Measurements from ENCODE around the gene CHRNA1. TPM values are rescaled to one million over a fixed set of nuclear protein-coding genes. Genes with fewer than 3 reads are reported as not detected.
A peak's percentile ranks its signal among the peaks of the same experiment; 100 is the strongest.

The CHRNA1 gene
- total RNA-seq, 1 experiment from 2014 or later, result not detected

GRCh38 chr2:174702541-174702940 is 61.7 kb downstream of the CHRNA1 start:
- ChIA-PET POLR2A (no interaction called here), RAD21 (ENCODE audit: low non-redundant PET in 1 of 2, low total read pairs in 2 of 2, uncharacterized antibody in 2 of 2, unreplicated experiment in 2 of 2) (no interaction called here), CTCF (interaction anchor here (0.8 kb wide), 1 partner anchor 46 kb away, joined by 3 read pairs; no protein-coding TSS in a partner anchor)
- no peak overlapping the region for H3K9ac ChIP-seq (ENCODE audit: low read length)
- DNase-seq (ENCODE audit: low read depth, low spot score) (no peak), ATAC-seq (no peak)
- H3K27ac ChIP-seq (ENCODE audit: low read depth, low read length), result no peak overlapping the region
- no peak for TF ChIP-seq JUND (IDR thresholded peaks at IDR 0.05)
- no peak for TF ChIP-seq TCF7L2 (IDR thresholded peaks at IDR 0.05; ENCODE audit: borderline replicate concordance, extremely low read depth, insufficient read depth, insufficient read length)
- TF ChIP-seq MAX (IDR thresholded peaks at IDR 0.05), result no peak
- TF ChIP-seq SIN3A (IDR thresholded peaks at IDR 0.05; ENCODE audit: low read depth), result no peak
- no peak overlapping the region for H3K4me3 ChIP-seq (replicated peaks in 1 of 2; ENCODE audit: low read depth in 1 of 2, low read length in 2 of 2)
- 0 out of 2 replicates have a peak, but pooled peaks cover 3% of the 10 kb centered on the region for H3K27me3 ChIP-seq (ENCODE audit: insufficient read depth, low read length)
- no peaks in the 10 kb centered on the region for H3K79me2 ChIP-seq (ENCODE audit: insufficient read depth, low read length)
- no peaks in the 10 kb centered on the region for H4K20me1 ChIP-seq (ENCODE audit: insufficient read depth)
- H3K4me1 ChIP-seq (ENCODE audit: control insufficient read depth in 1 of 2, insufficient read depth in 2 of 2, low read length in 2 of 2), result no peaks in the 10 kb centered on the region
- intact Hi-C loops (cut with micrococcal nuclease), result no loop called here
- H3K9me3 ChIP-seq (ENCODE audit: control insufficient read depth in 1 of 2, insufficient read depth in 1 of 2, low read depth in 1 of 2, low read length in 2 of 2), result no peaks in the 10 kb centered on the region
- H2AFZ ChIP-seq (ENCODE audit: low read depth, low read length, poor library complexity, severe bottlenecking), result no peak overlapping the region
- H3K36me3 ChIP-seq (ENCODE audit: control insufficient read depth in 1 of 2, insufficient read depth in 2 of 2, low read length in 2 of 2), result no peaks in the 10 kb centered on the region
- no peak overlapping the region for H3K4me2 ChIP-seq (ENCODE audit: low read length)
- no peaks in the 10 kb centered on the region for H3K9me2 ChIP-seq (ENCODE audit: insufficient read depth)
- BruUV-seq (replicated peaks), result no TSS peak

- Histone ChIP-seq H3K79me2 (ENCODE audit: insufficient read depth, low read length) (no peaks in the 10 kb centered on the region), H3K9me2 (ENCODE audit: insufficient read depth) (no peaks in the 10 kb centered on the region), H3K27me3 (ENCODE audit: insufficient read depth, low read length) (peaks cover 3% of the 10 kb centered on the region; the same call in 1 of the 2 replicates), H3K4me3 (replicated peaks in 1 of 2; ENCODE audit: low read depth in 1 of 2, low read length in 2 of 2) (no peak overlapping the region), H3K4me2 (ENCODE audit: low read length) (no peak overlapping the region), H3K27ac (ENCODE audit: low read depth, low read length) (no peak overlapping the region), H4K20me1 (ENCODE audit: insufficient read depth) (no peaks in the 10 kb centered on the region), H3K36me3 (ENCODE audit: control insufficient read depth in 1 of 2, insufficient read depth in 2 of 2, low read length in 2 of 2) (no peaks in the 10 kb centered on the region), H3K9me3 (ENCODE audit: control insufficient read depth in 1 of 2, insufficient read depth in 1 of 2, low read depth in 1 of 2, low read length in 2 of 2) (no peaks in the 10 kb centered on the region), H2AFZ (ENCODE audit: low read depth, low read length, poor library complexity, severe bottlenecking) (peak overlapping the region; percentile 79), H3K4me1 (ENCODE audit: control insufficient read depth in 1 of 2, insufficient read depth in 2 of 2, low read length in 2 of 2) (no peaks in the 10 kb centered on the region), H3K9ac (ENCODE audit: low read length) (no peak overlapping the region)
- BruUV-seq (replicated peaks), result no TSS peak
- peak; percentile 76 for TF ChIP-seq RAD21 (IDR thresholded peaks at IDR 0.05; ENCODE audit: low read depth)
- no peak for TF ChIP-seq TCF7L2 (IDR thresholded peaks at IDR 0.05; ENCODE audit: borderline replicate concordance, extremely low read depth, insufficient read depth, insufficient read length)
- TF ChIP-seq POLR2A (IDR thresholded peaks at IDR 0.05; ENCODE audit: borderline replicate concordance, extremely low read depth, insufficient read depth, insufficient read length), result no peak
- no peak for TF ChIP-seq FOSL1 (IDR thresholded peaks at IDR 0.05; ENCODE audit: low read depth)
- TF ChIP-seq CTCF (IDR thresholded peaks at IDR 0.05 in 2 of 3, conservative IDR thresholded peaks at IDR 0.05 in 1 of 3; ENCODE audit: borderline replicate concordance in 1 of 3, insufficient read depth in 1 of 3, low read depth in 2 of 3, low read length in 2 of 3), result peak; percentile 43 to 66 (median 63); a peak in 5 of 6 replicates
- no peak for TF ChIP-seq ZNF274 (IDR thresholded peaks at IDR 0.05; ENCODE audit: low read depth, low read length)
- no peak for TF ChIP-seq ELF1 (IDR thresholded peaks at IDR 0.05; ENCODE audit: borderline replicate concordance, low read depth)
- TF ChIP-seq SIN3A (IDR thresholded peaks at IDR 0.05; ENCODE audit: low read depth), result no peak
- TF ChIP-seq JUND (IDR thresholded peaks at IDR 0.05), result no peak
- POLR2A ChIA-PET, result no interaction called here
- CTCF ChIA-PET, result interaction anchor here (0.6 to 3.2 kb wide), 16 partner anchors 9 to 1398 kb away, joined by 3 to 18 read pairs (median 4); no protein-coding TSS in a partner anchor
- intact Hi-C loops (cut with micrococcal nuclease), result loop anchor here (1.0 to 5.0 kb wide), 4 partner anchors 49 to 1382 kb away; partner anchors contain the start of gene EVX2
- RAD21 ChIA-PET (ENCODE audit: low non-redundant PET in 1 of 2, low total read pairs in 2 of 2, uncharacterized antibody in 2 of 2, unreplicated experiment in 2 of 2), result interaction anchor here in 1 of 2 experiments (0.6 kb wide), 1 partner anchor 62 kb away, joined by 3 read pairs; no protein-coding TSS in a partner anchor
- peak; percentile 46 for ATAC-seq
- DNase-seq (ENCODE audit: low read depth, low spot score), result peak; percentile 34
These were observed 64.1 kb downstream of the CHRNA1 start for GRCh38 chr2:174699993-174700766.
